DMS153 (cell line): ENCODE results near the gene PAMR1.

Source experiments
- DNase-seq: peaks from one replicate; lab custom pipeline; 2025; lab: John Stamatoyannopoulos, UW

PAMR1 gene

GRCh38 chr11:35402751-35403660 lies 122.4 kb downstream of the PAMR1 start:
- no peak for DNase-seq

- no peak for DNase-seq
These were observed 126.5 kb downstream of the PAMR1 start for GRCh38 chr11:35398881-35399280.

DNA sequence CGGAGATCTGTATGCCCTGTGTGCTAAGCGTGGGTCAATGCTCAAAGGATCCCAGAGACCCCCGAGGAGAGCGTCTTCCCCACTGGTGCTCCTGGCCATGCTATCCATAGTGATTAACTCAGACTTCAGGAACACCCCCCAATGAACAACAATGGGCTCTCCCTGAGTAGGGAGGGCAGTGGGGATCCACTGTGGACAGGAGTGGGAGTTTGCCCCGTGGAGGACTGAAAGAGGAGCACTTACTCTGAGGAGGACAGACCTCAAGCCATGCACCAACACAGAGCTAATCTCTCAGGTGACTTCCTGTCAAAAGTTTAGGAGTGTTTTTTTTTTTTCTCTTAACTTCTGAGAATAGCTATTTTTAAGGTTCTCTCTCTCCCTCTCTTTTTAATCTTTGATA lies 130.5 kb downstream of the PAMR1 start:
- no peak for DNase-seq

- DNase-seq, result peak; percentile 51
These were observed 132.3 kb downstream of the PAMR1 start for GRCh38 chr11:35393098-35393497.

DNA sequence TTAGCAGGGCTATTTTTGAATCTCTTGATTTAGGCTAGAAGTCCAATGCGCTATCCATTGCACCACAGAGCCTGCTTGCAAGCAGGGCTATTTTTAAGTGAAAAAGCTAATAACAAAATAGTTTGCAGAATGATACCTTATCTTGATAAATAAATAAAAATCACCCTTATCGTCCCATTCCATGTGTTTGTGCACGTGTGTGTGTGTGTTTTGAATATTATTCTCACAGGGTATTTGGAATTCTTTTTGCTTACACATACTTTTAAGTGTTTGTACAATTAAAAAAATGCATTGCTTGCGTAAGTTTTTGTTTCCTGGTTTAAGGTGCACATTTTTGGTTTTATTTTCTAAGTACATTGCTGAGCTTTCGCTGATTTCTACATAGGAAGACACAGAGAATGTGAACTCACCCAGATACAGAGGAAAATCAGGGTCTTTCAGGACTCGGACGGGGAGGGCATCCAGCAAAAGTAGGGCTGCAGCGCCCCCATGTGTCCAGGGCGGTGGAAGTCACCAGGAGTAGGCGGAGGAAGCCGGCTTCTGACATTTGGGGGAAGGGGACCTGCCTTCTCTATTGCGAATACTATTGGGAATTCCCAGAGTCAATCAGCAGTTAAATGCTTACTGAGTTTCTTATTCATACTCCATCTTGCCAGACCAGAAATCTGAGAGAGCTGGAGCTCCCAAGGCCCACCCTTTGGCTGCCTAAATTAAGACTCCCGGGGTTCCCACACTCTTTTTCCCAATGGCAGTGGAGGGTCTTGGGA lies 133.3 kb downstream of the PAMR1 start:
- peak; percentile 55 for DNase-seq

GRCh38 chr11:35390737-35391682 lies 134.4 kb downstream of the PAMR1 start:
- peak; percentile 41 for DNase-seq

DNA sequence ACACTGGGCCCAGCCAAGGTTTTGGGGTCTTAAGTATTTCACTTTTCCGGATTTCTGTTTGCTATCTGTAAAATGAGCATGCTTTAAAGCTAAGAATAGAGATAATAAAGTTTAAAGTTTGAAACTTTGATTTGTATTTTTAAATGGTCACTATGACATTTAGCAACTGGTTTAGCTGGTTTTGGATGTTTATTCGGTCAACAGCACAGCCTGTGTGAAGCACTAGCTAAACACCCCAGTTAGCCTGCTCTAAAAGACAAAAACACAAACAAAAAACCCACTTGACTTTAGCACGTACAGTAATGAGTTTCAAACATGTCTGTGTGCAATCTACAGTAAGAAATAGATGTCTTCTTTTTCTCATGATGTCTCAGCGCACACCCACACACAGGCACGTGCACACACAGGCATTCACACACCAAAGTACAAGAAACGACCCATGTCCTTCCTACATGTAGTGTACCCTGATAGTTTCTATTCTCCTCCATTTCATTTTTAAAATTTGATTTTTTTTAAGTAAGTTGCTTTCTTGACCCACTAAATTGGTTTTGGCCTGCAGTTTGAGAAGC lies 135.4 kb downstream of the PAMR1 start:
- peak; percentile 78 for DNase-seq

GRCh38 chr11:35389112-35389511 lies 136.3 kb downstream of the PAMR1 start:
- DNase-seq, result no peak

DNA sequence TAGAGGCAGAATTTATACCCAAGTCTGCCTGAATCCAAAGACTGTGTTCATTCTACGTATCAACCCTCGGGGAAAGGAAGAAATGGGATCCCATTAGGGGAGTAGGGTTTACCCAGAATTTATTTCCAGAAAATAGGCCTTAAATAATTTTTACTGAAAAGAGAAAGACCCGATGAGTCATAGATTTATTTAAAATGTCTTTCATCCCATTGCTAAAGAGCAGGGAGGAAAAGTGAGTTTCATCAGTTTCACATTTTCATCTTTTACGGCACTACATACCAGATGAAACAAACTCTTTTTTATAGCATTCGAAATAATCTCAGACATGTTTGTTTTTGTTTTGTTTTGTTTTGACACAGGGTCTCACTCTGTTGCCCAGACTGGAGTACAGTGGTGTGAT lies 137.4 kb downstream of the PAMR1 start:
- no peak for DNase-seq

DNA sequence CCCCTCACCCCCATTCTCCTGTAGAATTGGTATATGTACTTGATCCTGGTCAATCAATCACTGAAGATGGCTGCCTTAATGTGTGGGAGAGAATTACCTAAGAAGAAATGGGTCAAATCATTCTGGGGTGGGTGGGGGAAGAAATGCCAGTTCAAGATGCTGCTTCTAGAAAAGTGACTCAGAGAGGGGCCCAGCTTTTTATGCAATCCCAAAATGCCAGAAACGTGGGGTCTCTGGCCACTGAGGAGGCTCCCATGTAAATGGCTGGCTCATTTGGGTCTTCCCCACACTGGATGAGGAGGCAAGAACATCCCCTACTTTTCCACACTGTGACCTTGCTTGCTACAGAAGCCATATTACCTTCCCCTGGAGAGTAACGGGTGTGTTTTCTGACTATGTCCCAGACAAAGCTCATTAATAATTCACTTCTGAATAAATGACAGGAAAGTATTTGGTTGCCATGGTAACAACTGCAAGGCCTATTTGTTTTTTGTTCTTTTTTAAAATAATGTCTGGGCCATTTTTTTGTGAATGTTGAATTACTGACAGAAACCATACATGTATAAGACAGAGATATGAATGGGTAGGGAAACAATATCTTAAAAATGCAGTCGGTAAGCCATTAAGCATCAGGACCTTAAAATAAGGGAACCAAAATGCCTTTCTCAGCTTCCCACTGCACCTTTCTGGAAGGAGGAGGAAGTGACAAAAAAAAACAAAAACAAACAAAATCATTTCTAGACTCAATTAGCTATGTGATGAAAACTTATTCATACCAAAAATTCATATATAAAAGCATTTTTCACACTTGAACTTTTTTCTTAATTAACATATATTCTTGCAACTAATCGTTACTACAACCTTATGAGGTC lies 138.1 kb downstream of the PAMR1 start:
- peak; percentile 31 for DNase-seq

DNA sequence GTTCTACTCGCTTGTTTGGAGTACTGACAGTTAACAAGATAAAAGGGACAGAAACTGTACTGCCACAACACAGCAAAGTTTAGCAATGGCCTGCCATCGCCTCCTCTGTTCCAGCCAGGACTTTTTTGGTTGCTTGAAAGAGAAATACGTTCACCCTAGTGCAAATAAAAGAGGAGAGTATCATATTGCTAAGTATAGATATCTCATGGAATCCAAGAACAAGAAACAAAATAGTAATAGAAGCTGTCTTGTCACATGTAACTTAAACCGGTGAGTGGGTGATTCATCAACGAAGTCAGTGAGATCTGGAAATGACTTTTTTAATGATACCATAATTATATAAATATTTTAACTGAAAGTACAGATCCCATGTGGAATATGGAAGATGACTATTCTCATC lies 141.5 kb downstream of the PAMR1 start:
- DNase-seq, result no peak
